Fibroblast of skin of scalp (primary cell): ENCODE data around the gene OR2A14. TPM values are rescaled to one million over a fixed set of nuclear protein-coding genes. Genes with fewer than 3 reads are reported as not detected.
"Not testable (repeated sequence)": the region's sequence is repeated elsewhere in the genome, so short reads cannot be mapped to it uniquely, and the experiment has no call there.

ENCODE experiments used
- DNase-seq: peaks from one replicate; pipeline ENCODE4 v3.0.0-alpha.2; 2013
- polyA plus RNA-seq, 2 experiments: library from polyadenylated mRNA; unstranded; fragments of 120-200 nt; gene quantifications; one replicate each; pipeline ENCODE4 v1.2.1, GENCODE V29; 2013; ENCODE audit not compliant: insufficient read length in 2 of 2

Gene OR2A14, protein sequence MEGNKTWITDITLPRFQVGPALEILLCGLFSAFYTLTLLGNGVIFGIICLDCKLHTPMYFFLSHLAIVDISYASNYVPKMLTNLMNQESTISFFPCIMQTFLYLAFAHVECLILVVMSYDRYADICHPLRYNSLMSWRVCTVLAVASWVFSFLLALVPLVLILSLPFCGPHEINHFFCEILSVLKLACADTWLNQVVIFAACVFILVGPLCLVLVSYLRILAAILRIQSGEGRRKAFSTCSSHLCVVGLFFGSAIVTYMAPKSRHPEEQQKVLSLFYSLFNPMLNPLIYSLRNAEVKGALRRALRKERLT
- polyA plus RNA-seq (2013, experiment 1 of 2; ENCODE audit: insufficient read length), result not detected
- not detected for polyA plus RNA-seq (2013, experiment 2 of 2; ENCODE audit: insufficient read length)

GRCh38 chr7:144122876-144123275, at the start of gene OR2A14:
Gene OR2A14 (plus strand): TSS chr7:144123176. CDS start chr7:144129113, 5,937 bp downstream.
- no peak for DNase-seq

- no peak for DNase-seq
Measured at GRCh38 chr7:144074374-144074773, 48.6 kb upstream of the OR2A14 start.

GRCh38 chr7:144085978-144086377, 37.0 kb upstream of the OR2A14 start, which contains the start of gene OR2A12:
Gene OR2A12 (plus strand): TSS chr7:144086278. CDS start chr7:144095108, 8,830 bp downstream.
- no peak for DNase-seq

- DNase-seq, result no peak
Measured at GRCh38 chr7:144086730-144087129, 36.2 kb upstream of the OR2A14 start.

GRCh38 chr7:144087230-144087629, 35.7 kb upstream of the OR2A14 start:
- no peak for DNase-seq

GRCh38 chr7:144090667-144091066, 32.3 kb upstream of the OR2A14 start:
- no peak for DNase-seq

GRCh38 chr7:144098776-144099175, 24.2 kb upstream of the OR2A14 start:
- DNase-seq, result no peak

DNA sequence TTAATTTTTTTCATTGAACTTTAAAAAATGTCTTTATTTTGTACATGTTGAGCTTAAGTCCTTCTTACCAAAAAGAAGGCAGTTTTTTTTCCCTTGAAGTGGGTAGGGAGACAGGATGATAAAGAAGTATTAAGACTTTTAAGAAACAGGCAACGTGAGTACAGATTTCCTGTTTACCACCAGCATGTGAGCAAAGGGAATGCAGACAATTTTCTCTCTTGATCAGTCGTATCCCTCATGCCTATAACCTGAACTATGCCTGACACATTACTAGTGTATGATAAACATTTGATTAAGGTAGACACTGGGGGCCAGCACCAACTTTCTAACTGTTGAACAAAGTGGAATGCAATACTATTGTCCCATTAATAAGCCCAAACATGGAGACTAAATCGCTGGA, 22.4 kb upstream of the OR2A14 start:
- no peak for DNase-seq

- DNase-seq, result no peak
Measured at GRCh38 chr7:144102041-144102440, 20.9 kb upstream of the OR2A14 start.

- DNase-seq, result no peak
Measured at GRCh38 chr7:144105211-144105610, 17.8 kb upstream of the OR2A14 start.

GRCh38 chr7:144109283-144109682, 13.7 kb upstream of the OR2A14 start, which contains the start of gene OR2A2:
Gene OR2A2 (plus strand): TSS chr7:144109583. CDS start chr7:144109583, 0 bp downstream.
- no peak for DNase-seq

- no peak for DNase-seq
Measured at GRCh38 chr7:144110272-144110671, 12.7 kb upstream of the OR2A14 start.

DNA sequence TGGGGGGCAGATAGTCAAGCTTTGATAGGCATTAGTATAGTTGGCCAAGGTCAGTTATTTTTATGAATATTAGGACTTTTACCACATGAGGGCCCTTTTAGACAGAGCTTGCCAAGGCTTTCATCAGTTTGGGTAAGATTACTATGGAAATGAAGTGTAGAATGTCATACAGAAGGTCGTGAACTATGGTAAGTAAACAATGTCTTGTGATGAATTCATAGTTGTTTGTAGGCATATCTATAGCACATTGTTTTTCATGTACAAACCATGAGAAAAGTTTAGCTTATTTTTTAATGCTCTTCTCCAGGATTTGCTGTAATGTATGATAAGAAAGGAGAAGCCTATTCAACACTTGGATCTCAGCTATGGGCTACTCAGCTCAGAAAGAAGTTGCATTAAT, 9.3 kb upstream of the OR2A14 start:
- no peak for DNase-seq

GRCh38 chr7:144118341-144118740, 4.6 kb upstream of the OR2A14 start:
- no peak for DNase-seq

DNA sequence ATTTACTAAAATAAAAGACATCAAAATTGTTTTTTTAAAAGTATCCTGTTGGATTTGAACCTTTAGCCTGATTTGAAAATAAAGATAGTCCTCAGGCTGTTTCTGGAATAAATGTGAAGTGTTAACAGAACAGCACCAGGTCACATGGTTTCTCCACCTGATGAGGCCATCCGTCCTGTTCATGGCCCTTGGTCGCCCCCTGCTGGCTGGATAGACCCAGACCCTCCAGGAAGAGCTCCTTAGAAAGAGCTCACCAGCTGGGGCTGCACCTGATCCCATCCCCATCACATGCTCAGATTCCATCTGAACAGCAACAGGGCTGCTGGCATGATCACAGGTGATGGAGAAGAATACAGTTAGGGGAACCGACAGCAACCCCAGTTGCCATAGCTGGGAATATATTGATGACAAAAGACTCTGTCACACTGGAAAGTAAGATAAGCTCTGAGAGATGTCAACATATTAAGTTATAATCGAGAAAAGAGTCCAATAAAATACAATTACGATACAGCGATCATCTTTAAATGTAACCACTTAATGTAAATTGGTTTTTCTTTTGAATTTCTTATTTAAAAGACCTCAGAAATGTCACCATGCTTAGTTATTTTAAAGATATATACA, 4.8 kb downstream of the OR2A14 start:
- peak; percentile 68 for DNase-seq

DNA sequence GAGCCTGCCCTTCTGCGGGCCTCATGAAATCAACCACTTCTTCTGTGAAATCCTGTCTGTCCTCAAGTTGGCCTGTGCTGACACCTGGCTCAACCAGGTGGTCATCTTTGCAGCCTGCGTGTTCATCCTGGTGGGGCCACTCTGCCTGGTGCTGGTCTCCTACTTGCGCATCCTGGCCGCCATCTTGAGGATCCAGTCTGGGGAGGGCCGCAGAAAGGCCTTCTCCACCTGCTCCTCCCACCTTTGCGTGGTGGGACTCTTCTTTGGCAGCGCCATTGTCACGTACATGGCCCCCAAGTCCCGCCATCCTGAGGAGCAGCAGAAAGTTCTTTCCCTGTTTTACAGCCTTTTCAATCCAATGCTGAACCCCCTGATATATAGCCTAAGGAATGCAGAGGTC, 6.6 kb downstream of the OR2A14 start:
- DNase-seq, result not testable (repeated sequence)

- no peak for DNase-seq
Measured at GRCh38 chr7:144130730-144131129, 7.8 kb downstream of the OR2A14 start.

- no peak for DNase-seq
Measured at GRCh38 chr7:144132262-144132661, 9.3 kb downstream of the OR2A14 start.

- DNase-seq, result no peak
Measured at GRCh38 chr7:144133307-144133706, 10.3 kb downstream of the OR2A14 start.

DNA sequence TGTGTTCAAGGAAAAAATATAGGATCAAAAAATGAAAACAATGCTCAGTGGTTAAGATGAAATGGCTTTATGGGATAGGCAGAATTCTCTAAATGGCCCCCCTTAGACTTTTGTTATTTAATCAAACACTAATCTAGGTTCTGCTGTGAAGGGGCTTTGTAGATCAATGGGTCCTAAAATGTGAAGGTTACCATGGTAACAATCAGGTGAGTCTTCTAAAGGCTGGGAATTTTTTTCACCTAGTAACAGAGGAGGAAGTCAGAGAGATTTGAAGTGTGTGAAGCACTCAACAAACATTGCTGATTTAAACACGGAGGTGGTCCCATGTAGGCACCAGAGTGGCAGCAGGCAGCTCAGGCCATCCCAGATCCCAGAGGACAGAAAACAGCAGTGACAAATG, 11.1 kb downstream of the OR2A14 start:
- DNase-seq, result no peak

DNA sequence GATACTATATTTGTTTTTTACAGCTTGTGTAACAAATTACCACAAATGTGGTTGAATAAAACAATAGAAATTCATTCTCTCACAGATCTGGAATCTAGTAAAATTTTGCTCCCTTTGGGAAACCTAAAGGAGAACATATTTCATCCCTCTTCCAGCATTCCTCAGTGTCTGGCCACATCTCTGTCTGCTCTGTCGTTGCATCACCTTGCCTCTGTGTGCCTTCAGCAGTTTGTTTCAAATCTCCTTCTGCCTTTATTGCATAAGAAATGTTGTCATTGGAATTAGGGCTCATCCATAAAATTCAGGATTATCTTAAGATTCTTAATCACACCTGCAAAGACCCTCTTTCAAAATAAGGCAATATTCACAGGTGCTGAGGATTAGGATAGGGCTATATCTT, 14.5 kb downstream of the OR2A14 start:
- peak; percentile 4 for DNase-seq

DNA sequence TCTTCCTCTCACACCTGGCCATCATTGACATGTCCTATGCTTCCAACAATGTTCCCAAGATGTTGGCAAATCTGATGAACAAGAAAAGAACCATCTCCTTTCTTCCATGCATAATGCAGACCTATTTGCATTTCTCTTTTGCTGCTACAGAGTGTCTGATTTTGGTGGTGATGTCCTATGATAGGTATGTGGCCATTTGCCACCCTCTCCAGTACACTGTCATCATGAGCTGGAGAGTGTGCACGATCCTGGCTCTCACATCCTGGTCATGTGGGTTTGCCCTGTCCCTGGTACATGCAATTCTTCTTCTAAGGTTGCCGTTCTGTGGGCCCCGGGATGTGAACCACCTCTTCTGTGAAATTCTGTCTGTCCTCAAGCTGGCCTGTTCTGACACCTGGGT, 19.2 kb downstream of the OR2A14 start:
- DNase-seq, result no peak

GRCh38 chr7:144144426-144144825, 21.4 kb downstream of the OR2A14 start:
- no peak for DNase-seq

- DNase-seq, result no peak
Measured at GRCh38 chr7:144148224-144148827, 25.4 kb downstream of the OR2A14 start.
